Adrenal gland (tissue), 5 donors: Measurements from ENCODE around the gene PRDM16.

Source experiments
- CTCF ChIP-seq, 6 experiments: fragments of 450-650 bp in 4 of 6; fragments of 200-600 bp in 2 of 6; sonication (generic) in 1 of 6; IDR thresholded peaks; 1 replicate in 5 of 6; 2 replicates in 1 of 6; pipeline versions ENCODE4 v1.5.1 to v1.8.0; 2016 to 2021; ENCODE audit warnings: antibody characterized with exemption in 6 of 6, mild to moderate bottlenecking in 2 of 6, moderate library complexity in 1 of 6
- POLR2A ChIP-seq, 2 donors: fragments of 450-650 bp; IDR thresholded peaks; one replicate each; pipeline ENCODE4 v1.6.1; 2017; ENCODE audit warnings: antibody characterized with exemption in 2 of 2, mild to moderate bottlenecking in 2 of 2, moderate library complexity in 1 of 2
- donor health status: DM: no; HTN: no; CAD: no.

- no peak for TF ChIP-seq CTCF (IDR thresholded peaks at IDR 0.05)
- TF ChIP-seq POLR2A (IDR thresholded peaks at IDR 0.05), result no peak
These were observed 209.6 kb downstream of the PRDM16 start for GRCh38 chr1:3278416-3279181.
